HG02885 (cell line): ENCODE results near the gene RASA3.

Experiments
- ATAC-seq: cut with Tn5 transposase; IDR thresholded peaks from one replicate; pipeline ENCODE4 v1.9.1; 2021; ENCODE audit warnings: mild to moderate bottlenecking; ENCODE audit not compliant: unreplicated experiment, poor library complexity

RASA3 gene

GRCh38 chr13:113976711-113977684, 155.4 kb downstream of the RASA3 start:
- ATAC-seq = no peak

GRCh38 chr13:113975416-113975815, 157.0 kb downstream of the RASA3 start:
- ATAC-seq = no peak

- no peak for ATAC-seq
Measured at GRCh38 chr13:113974304-113975281, 157.8 kb downstream of the RASA3 start.

GRCh38 chr13:113973218-113974164, 158.9 kb downstream of the RASA3 start, which contains the start of gene C13orf46:
Gene C13orf46 (minus strand): TSS chr13:113974076. CDS start chr13:113973997, 79 bp downstream.
- ATAC-seq = no peak

GRCh38 chr13:113972451-113973217, 159.8 kb downstream of the RASA3 start:
- no peak for ATAC-seq

- no peak for ATAC-seq
Measured at GRCh38 chr13:113971471-113972231, 160.8 kb downstream of the RASA3 start.

- ATAC-seq = no peak
Measured at GRCh38 chr13:113970810-113971470, 161.5 kb downstream of the RASA3 start.

- ATAC-seq = no peak
Measured at GRCh38 chr13:113969973-113970611, 162.3 kb downstream of the RASA3 start.

GRCh38 chr13:113969311-113969972, 163.0 kb downstream of the RASA3 start:
- ATAC-seq = no peak

GRCh38 chr13:113968463-113969310, 163.7 kb downstream of the RASA3 start:
- ATAC-seq = no peak

GRCh38 chr13:113967729-113968462, 164.5 kb downstream of the RASA3 start:
- no peak for ATAC-seq

- ATAC-seq = no peak
Measured at GRCh38 chr13:113967206-113967720, 165.2 kb downstream of the RASA3 start.

GRCh38 chr13:113965968-113966884, 166.2 kb downstream of the RASA3 start:
- ATAC-seq = no peak

GRCh38 chr13:113965383-113965874, 167.0 kb downstream of the RASA3 start:
- ATAC-seq = no peak
